ENCODE data around the gene BANF1.

Gene BANF1

GRCh38 chr11:66001942-66002647 lies at the start of gene BANF1, which contains the start of gene EIF1AD:
TSS of gene BANF1 (plus strand) at chr11:66002503. CDS start at chr11:66003251, 748 bp downstream.
TSS of gene EIF1AD (minus strand) at chr11:66002157. CDS start at chr11:66000389, 1,768 bp downstream.
- peak; percentile 90 to 93 for DNase-seq

- DNase-seq, result no peak
Observed at GRCh38 chr11:65953471-65953870, 48.8 kb upstream of the BANF1 start.

GRCh38 chr11:65954771-65955170 lies 47.5 kb upstream of the BANF1 start:
- no peak for DNase-seq

- no peak for DNase-seq
Observed at GRCh38 chr11:65958291-65958690, 44.0 kb upstream of the BANF1 start.

- DNase-seq, result no peak
Observed at GRCh38 chr11:65958774-65959420, 43.4 kb upstream of the BANF1 start.

- DNase-seq, result no peak
Observed at GRCh38 chr11:65960824-65961266, 41.5 kb upstream of the BANF1 start.

GRCh38 chr11:65961267-65962140 lies 40.8 kb upstream of the BANF1 start, which contains the start of gene SART1:
TSS of gene SART1 (plus strand) at chr11:65961734. CDS start at chr11:65961781, 47 bp downstream.
- peak; percentile 95 to 96 for DNase-seq

GRCh38 chr11:65962141-65962564 lies 40.1 kb upstream of the BANF1 start:
- no peak for DNase-seq

GRCh38 chr11:65964906-65965305 lies 37.4 kb upstream of the BANF1 start:
- DNase-seq, result no peak

GRCh38 chr11:65965986-65966762 lies 36.1 kb upstream of the BANF1 start:
- no peak for DNase-seq

GRCh38 chr11:65967329-65967934 lies 34.9 kb upstream of the BANF1 start:
- no peak for DNase-seq

GRCh38 chr11:65968600-65969482 lies 33.5 kb upstream of the BANF1 start:
- DNase-seq, result no peak

GRCh38 chr11:65972116-65972515 lies 30.2 kb upstream of the BANF1 start:
- no peak for DNase-seq

- no peak for DNase-seq
Observed at GRCh38 chr11:65973439-65974110, 28.7 kb upstream of the BANF1 start.

GRCh38 chr11:65975771-65976170 lies 26.5 kb upstream of the BANF1 start:
- DNase-seq, result no peak

- no peak for DNase-seq
Observed at GRCh38 chr11:65976216-65977176, 25.8 kb upstream of the BANF1 start.

GRCh38 chr11:65977621-65978390 lies 24.5 kb upstream of the BANF1 start:
- no peak for DNase-seq
